Transverse colon (tissue), 3 donors: ENCODE data around the gene SHROOM3.

Source experiments
- EP300 ChIP-seq: sonication (generic); formaldehyde crosslinking; IDR thresholded peaks from one replicate; pipeline ENCODE4 v1.6.1; 2017; ENCODE audit warnings: antibody characterized with exemption, low read depth
- POLR2A ChIP-seq: fragments of 450-650 bp; IDR thresholded peaks from one replicate; pipeline ENCODE4 v1.6.1; 2016; ENCODE audit warnings: antibody characterized with exemption, mild to moderate bottlenecking, moderate library complexity
- TF ChIP-seq, protein P1 (sequence below), 5 experiments: fragments of 200-600 bp in 3 of 5; fragments of 450-650 bp in 2 of 5; sonication (generic) in 3 of 5; IDR thresholded peaks; 1 replicate in 2 of 5; 2 replicates in 3 of 5; pipeline ENCODE4 v1.5.1; 2016 to 2017; ENCODE audit warnings: antibody characterized with exemption in 5 of 5, inconsistent platforms in 3 of 5, mild to moderate bottlenecking in 2 of 5, moderate library complexity in 1 of 5

DNA sequence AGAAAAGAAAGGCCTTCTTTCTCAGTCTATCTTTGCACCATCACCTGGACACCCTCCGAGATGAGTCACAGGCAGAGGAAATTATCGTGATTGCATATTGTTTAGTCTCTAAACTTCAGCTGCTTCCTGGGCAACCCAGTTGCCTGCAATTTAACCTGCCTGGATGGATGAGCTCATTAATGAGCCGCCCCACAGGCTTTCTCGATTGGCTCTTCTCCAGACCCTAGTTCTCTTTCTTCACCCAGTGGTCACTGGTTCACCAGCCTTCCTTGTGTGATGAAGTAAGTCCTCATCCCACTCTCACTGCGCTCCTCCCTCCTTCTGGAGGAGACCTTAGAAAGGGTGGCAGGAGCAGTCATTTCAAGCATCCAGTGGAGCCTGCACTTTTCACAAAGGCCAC lies 368.5 kb downstream of the SHROOM3 start:
- TF ChIP-seq, protein P1, sequence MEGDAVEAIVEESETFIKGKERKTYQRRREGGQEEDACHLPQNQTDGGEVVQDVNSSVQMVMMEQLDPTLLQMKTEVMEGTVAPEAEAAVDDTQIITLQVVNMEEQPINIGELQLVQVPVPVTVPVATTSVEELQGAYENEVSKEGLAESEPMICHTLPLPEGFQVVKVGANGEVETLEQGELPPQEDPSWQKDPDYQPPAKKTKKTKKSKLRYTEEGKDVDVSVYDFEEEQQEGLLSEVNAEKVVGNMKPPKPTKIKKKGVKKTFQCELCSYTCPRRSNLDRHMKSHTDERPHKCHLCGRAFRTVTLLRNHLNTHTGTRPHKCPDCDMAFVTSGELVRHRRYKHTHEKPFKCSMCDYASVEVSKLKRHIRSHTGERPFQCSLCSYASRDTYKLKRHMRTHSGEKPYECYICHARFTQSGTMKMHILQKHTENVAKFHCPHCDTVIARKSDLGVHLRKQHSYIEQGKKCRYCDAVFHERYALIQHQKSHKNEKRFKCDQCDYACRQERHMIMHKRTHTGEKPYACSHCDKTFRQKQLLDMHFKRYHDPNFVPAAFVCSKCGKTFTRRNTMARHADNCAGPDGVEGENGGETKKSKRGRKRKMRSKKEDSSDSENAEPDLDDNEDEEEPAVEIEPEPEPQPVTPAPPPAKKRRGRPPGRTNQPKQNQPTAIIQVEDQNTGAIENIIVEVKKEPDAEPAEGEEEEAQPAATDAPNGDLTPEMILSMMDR (IDR thresholded peaks at IDR 0.05) = no peak
- TF ChIP-seq POLR2A (no peak), EP300 (no peak)
